ENCODE results near the gene FRY.

Gene FRY

GRCh38 chr13:32028711-32029110 is 2.9 kb upstream of the FRY start:
- Histone ChIP-seq H3K4me3 (ENCODE audit: extremely low read depth, insufficient read depth, low read length, poor library complexity, severe bottlenecking) (no peak overlapping the region), H3K9me3 (ENCODE audit: control insufficient read depth, low read length) (no peaks in the 10 kb centered on the region), H3K27ac (ENCODE audit: low read depth, low read length, severe bottlenecking) (no peak overlapping the region), H3K36me3 (ENCODE audit: control insufficient read depth, insufficient read depth, low read length) (no peaks in the 10 kb centered on the region), H3K4me1 (ENCODE audit: control insufficient read depth, insufficient read depth, low read length, poor library complexity, severe bottlenecking) (peaks cover 3% of the 10 kb centered on the region)
- 47 to 50% methylated on average over 1 to 2 of the region's 3 CpGs for WGBS, 2 experiments (ENCODE audit: insufficient coverage in 2 of 2)

- no peak overlapping the region for H3K4me3 ChIP-seq (ENCODE audit: extremely low read depth, insufficient read depth, low read length, poor library complexity, severe bottlenecking)
- peaks cover 3% of the 10 kb centered on the region for H3K4me1 ChIP-seq (ENCODE audit: control insufficient read depth, insufficient read depth, low read length, poor library complexity, severe bottlenecking)
- no peak overlapping the region for H3K27ac ChIP-seq (ENCODE audit: low read depth, low read length, severe bottlenecking)
- H3K36me3 ChIP-seq (ENCODE audit: control insufficient read depth, insufficient read depth, low read length) = no peaks in the 10 kb centered on the region
- WGBS, 2 experiments (ENCODE audit: insufficient coverage in 2 of 2) = 95% methylated on average over 3 to 4 of the region's 6 CpGs
- no peaks in the 10 kb centered on the region for H3K9me3 ChIP-seq (ENCODE audit: control insufficient read depth, low read length)
Observed at GRCh38 chr13:32029684-32030083, 1.9 kb upstream of the FRY start.

GRCh38 chr13:32031815-32032370 is 319 bp downstream of the FRY start:
- H3K4me3 ChIP-seq (ENCODE audit: extremely low read depth, insufficient read depth, low read length, poor library complexity, severe bottlenecking) = peak overlapping the region; percentile 54
- 80% methylated on average over 1 of the region's 3 CpGs; no CpG with 5 or more reads in 1 of the 2 experiments for WGBS, 2 experiments (ENCODE audit: insufficient coverage in 2 of 2)
- H3K9me3 ChIP-seq (ENCODE audit: control insufficient read depth, low read length) = no peaks in the 10 kb centered on the region
- peaks cover 3% of the 10 kb centered on the region for H3K4me1 ChIP-seq (ENCODE audit: control insufficient read depth, insufficient read depth, low read length, poor library complexity, severe bottlenecking)
- no peaks in the 10 kb centered on the region for H3K36me3 ChIP-seq (ENCODE audit: control insufficient read depth, insufficient read depth, low read length)
- H3K27ac ChIP-seq (ENCODE audit: low read depth, low read length, severe bottlenecking) = no peak overlapping the region

- H3K4me3 ChIP-seq (ENCODE audit: extremely low read depth, insufficient read depth, low read length, poor library complexity, severe bottlenecking) = no peak overlapping the region
- peaks cover 3% of the 10 kb centered on the region for H3K4me1 ChIP-seq (ENCODE audit: control insufficient read depth, insufficient read depth, low read length, poor library complexity, severe bottlenecking)
- WGBS, 2 experiments (ENCODE audit: insufficient coverage in 2 of 2) = no CpG with 5 or more reads among the region's 1 CpG
Observed at GRCh38 chr13:32032759-32033158, 1.2 kb downstream of the FRY start.

GRCh38 chr13:32033744-32034143 is 2.2 kb downstream of the FRY start:
- Histone ChIP-seq H3K4me1 (ENCODE audit: control insufficient read depth, insufficient read depth, low read length, poor library complexity, severe bottlenecking) (peaks cover 3% of the 10 kb centered on the region), H3K4me3 (ENCODE audit: extremely low read depth, insufficient read depth, low read length, poor library complexity, severe bottlenecking) (no peak overlapping the region), H3K36me3 (ENCODE audit: control insufficient read depth, insufficient read depth, low read length) (no peaks in the 10 kb centered on the region), H3K9me3 (ENCODE audit: control insufficient read depth, low read length) (no peaks in the 10 kb centered on the region), H3K27ac (ENCODE audit: low read depth, low read length, severe bottlenecking) (no peak overlapping the region)
- 83 to 100% methylated on average over 1 of the region's 3 CpGs for WGBS, 2 experiments (ENCODE audit: insufficient coverage in 2 of 2)

More at GRCh38 chr13:32032759-32033158, 1.2 kb downstream of the FRY start:
- Histone ChIP-seq H3K9me3 (ENCODE audit: control insufficient read depth, low read length) (no peaks in the 10 kb centered on the region), H3K36me3 (ENCODE audit: control insufficient read depth, insufficient read depth, low read length) (no peaks in the 10 kb centered on the region), H3K27ac (ENCODE audit: low read depth, low read length, severe bottlenecking) (no peak overlapping the region)

- WGBS, 2 experiments (ENCODE audit: insufficient coverage in 2 of 2) = 92 to 100% methylated on average over 1 to 2 of the region's 2 CpGs
- no peaks in the 10 kb centered on the region for H3K9me3 ChIP-seq (ENCODE audit: control insufficient read depth, low read length)
Observed at GRCh38 chr13:32035716-32036115, 4.1 kb downstream of the FRY start.

GRCh38 chr13:32036126-32036695 is 4.6 kb downstream of the FRY start:
- H3K4me3 ChIP-seq (ENCODE audit: extremely low read depth, insufficient read depth, low read length, poor library complexity, severe bottlenecking) = no peak overlapping the region
- H3K4me1 ChIP-seq (ENCODE audit: control insufficient read depth, insufficient read depth, low read length, poor library complexity, severe bottlenecking) = no peaks in the 10 kb centered on the region
- no peaks in the 10 kb centered on the region for H3K36me3 ChIP-seq (ENCODE audit: control insufficient read depth, insufficient read depth, low read length)
- WGBS, 2 experiments (ENCODE audit: insufficient coverage in 2 of 2) = 62% methylated on average over 2 of the region's 4 CpGs; no CpG with 5 or more reads in 1 of the 2 experiments
- H3K9me3 ChIP-seq (ENCODE audit: control insufficient read depth, low read length) = no peaks in the 10 kb centered on the region
- H3K27ac ChIP-seq (ENCODE audit: low read depth, low read length, severe bottlenecking) = no peak overlapping the region

More at GRCh38 chr13:32035716-32036115, 4.1 kb downstream of the FRY start:
- no peak overlapping the region for H3K27ac ChIP-seq (ENCODE audit: low read depth, low read length, severe bottlenecking)
- no peaks in the 10 kb centered on the region for H3K36me3 ChIP-seq (ENCODE audit: control insufficient read depth, insufficient read depth, low read length)
- H3K4me1 ChIP-seq (ENCODE audit: control insufficient read depth, insufficient read depth, low read length, poor library complexity, severe bottlenecking) = peaks cover 1% of the 10 kb centered on the region
- no peak overlapping the region for H3K4me3 ChIP-seq (ENCODE audit: extremely low read depth, insufficient read depth, low read length, poor library complexity, severe bottlenecking)

GRCh38 chr13:32036757-32037156 is 5.2 kb downstream of the FRY start:
- Histone ChIP-seq H3K27ac (ENCODE audit: low read depth, low read length, severe bottlenecking) (no peak overlapping the region), H3K9me3 (ENCODE audit: control insufficient read depth, low read length) (no peaks in the 10 kb centered on the region), H3K36me3 (ENCODE audit: control insufficient read depth, insufficient read depth, low read length) (no peaks in the 10 kb centered on the region), H3K4me1 (ENCODE audit: control insufficient read depth, insufficient read depth, low read length, poor library complexity, severe bottlenecking) (no peaks in the 10 kb centered on the region), H3K4me3 (ENCODE audit: extremely low read depth, insufficient read depth, low read length, poor library complexity, severe bottlenecking) (no peak overlapping the region)
- WGBS, 2 experiments (ENCODE audit: insufficient coverage in 2 of 2) = no CpG with 5 or more reads among the region's 2 CpGs

- Histone ChIP-seq H3K4me3 (ENCODE audit: extremely low read depth, insufficient read depth, low read length, poor library complexity, severe bottlenecking) (no peak overlapping the region), H3K9me3 (ENCODE audit: control insufficient read depth, low read length) (no peaks in the 10 kb centered on the region), H3K27ac (ENCODE audit: low read depth, low read length, severe bottlenecking) (no peak overlapping the region), H3K36me3 (ENCODE audit: control insufficient read depth, insufficient read depth, low read length) (no peaks in the 10 kb centered on the region), H3K4me1 (ENCODE audit: control insufficient read depth, insufficient read depth, low read length, poor library complexity, severe bottlenecking) (no peaks in the 10 kb centered on the region)
- 80% methylated on average over 1 of the region's 2 CpGs; no CpG with 5 or more reads in 1 of the 2 experiments for WGBS, 2 experiments (ENCODE audit: insufficient coverage in 2 of 2)
Observed at GRCh38 chr13:32037471-32037870, 5.9 kb downstream of the FRY start.

GRCh38 chr13:32038343-32038742 is 6.8 kb downstream of the FRY start:
- H3K36me3 ChIP-seq (ENCODE audit: control insufficient read depth, insufficient read depth, low read length) = no peaks in the 10 kb centered on the region
- no peak overlapping the region for H3K4me3 ChIP-seq (ENCODE audit: extremely low read depth, insufficient read depth, low read length, poor library complexity, severe bottlenecking)
- no peaks in the 10 kb centered on the region for H3K4me1 ChIP-seq (ENCODE audit: control insufficient read depth, insufficient read depth, low read length, poor library complexity, severe bottlenecking)
- H3K9me3 ChIP-seq (ENCODE audit: control insufficient read depth, low read length) = no peaks in the 10 kb centered on the region
- 91 to 92% methylated on average over 5 of the region's 5 CpGs for WGBS, 2 experiments (ENCODE audit: insufficient coverage in 2 of 2)
- no peak overlapping the region for H3K27ac ChIP-seq (ENCODE audit: low read depth, low read length, severe bottlenecking)

- Histone ChIP-seq H3K4me1 (ENCODE audit: control insufficient read depth, insufficient read depth, low read length, poor library complexity, severe bottlenecking) (no peaks in the 10 kb centered on the region), H3K4me3 (ENCODE audit: extremely low read depth, insufficient read depth, low read length, poor library complexity, severe bottlenecking) (no peak overlapping the region), H3K9me3 (ENCODE audit: control insufficient read depth, low read length) (no peaks in the 10 kb centered on the region), H3K27ac (ENCODE audit: low read depth, low read length, severe bottlenecking) (no peak overlapping the region), H3K36me3 (ENCODE audit: control insufficient read depth, insufficient read depth, low read length) (no peaks in the 10 kb centered on the region)
Observed at GRCh38 chr13:32039056-32039455, 7.5 kb downstream of the FRY start.
